ENCODE results near the gene FSIP1. TPM values are rescaled to one million over a fixed set of nuclear protein-coding genes. Genes with fewer than 3 reads are reported as not detected.

The FSIP1 gene
- total RNA-seq, 1 experiment from 2014 or later: 0.61 TPM

DNA sequence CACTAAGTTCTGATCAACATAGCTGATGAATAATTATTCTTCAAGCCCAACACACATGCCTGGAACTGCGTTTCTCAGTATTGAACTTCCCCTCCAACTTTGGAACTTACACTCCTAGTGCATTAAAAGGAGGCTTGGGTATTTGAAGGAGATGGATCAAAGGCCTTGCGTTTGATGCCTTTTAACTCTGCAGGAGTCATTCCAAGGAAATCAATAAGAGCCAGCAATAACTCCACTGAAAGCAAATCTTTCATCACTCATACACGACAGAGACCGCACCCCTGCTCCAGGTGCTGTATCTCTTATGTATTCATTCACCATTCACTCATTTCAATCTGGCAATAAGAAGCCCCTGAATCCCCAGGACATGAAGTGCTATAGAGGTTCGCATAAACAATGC is 14.0 kb upstream of the FSIP1 start:
- H3K9me3 Mint-ChIP-seq: no peaks in the 10 kb centered on the region
- H3K36me3 Mint-ChIP-seq: peaks cover 24% of the 10 kb centered on the region
- no peak overlapping the region for H3K27ac Mint-ChIP-seq
- TF ChIP-seq, protein P1, sequence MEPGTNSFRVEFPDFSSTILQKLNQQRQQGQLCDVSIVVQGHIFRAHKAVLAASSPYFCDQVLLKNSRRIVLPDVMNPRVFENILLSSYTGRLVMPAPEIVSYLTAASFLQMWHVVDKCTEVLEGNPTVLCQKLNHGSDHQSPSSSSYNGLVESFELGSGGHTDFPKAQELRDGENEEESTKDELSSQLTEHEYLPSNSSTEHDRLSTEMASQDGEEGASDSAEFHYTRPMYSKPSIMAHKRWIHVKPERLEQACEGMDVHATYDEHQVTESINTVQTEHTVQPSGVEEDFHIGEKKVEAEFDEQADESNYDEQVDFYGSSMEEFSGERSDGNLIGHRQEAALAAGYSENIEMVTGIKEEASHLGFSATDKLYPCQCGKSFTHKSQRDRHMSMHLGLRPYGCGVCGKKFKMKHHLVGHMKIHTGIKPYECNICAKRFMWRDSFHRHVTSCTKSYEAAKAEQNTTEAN (CRISPR knock-in tag; IDR thresholded peaks at IDR 0.05): no peak
- TF ChIP-seq, protein P2, sequence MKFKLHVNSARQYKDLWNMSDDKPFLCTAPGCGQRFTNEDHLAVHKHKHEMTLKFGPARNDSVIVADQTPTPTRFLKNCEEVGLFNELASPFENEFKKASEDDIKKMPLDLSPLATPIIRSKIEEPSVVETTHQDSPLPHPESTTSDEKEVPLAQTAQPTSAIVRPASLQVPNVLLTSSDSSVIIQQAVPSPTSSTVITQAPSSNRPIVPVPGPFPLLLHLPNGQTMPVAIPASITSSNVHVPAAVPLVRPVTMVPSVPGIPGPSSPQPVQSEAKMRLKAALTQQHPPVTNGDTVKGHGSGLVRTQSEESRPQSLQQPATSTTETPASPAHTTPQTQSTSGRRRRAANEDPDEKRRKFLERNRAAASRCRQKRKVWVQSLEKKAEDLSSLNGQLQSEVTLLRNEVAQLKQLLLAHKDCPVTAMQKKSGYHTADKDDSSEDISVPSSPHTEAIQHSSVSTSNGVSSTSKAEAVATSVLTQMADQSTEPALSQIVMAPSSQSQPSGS (CRISPR knock-in tag; IDR thresholded peaks at IDR 0.05; ENCODE audit: borderline replicate concordance, low read depth): no peak
- TF ChIP-seq, protein P3, sequence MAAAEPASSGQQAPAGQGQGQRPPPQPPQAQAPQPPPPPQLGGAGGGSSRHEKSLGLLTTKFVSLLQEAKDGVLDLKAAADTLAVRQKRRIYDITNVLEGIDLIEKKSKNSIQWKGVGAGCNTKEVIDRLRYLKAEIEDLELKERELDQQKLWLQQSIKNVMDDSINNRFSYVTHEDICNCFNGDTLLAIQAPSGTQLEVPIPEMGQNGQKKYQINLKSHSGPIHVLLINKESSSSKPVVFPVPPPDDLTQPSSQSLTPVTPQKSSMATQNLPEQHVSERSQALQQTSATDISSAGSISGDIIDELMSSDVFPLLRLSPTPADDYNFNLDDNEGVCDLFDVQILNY (CRISPR knock-in tag; IDR thresholded peaks at IDR 0.05): no peak
- TF ChIP-seq CREB1 (CRISPR knock-in tag; IDR thresholded peaks at IDR 0.05) (no peak), FOXK1 (CRISPR knock-in tag; IDR thresholded peaks at IDR 0.05) (no peak), TEAD4 (CRISPR knock-in tag; IDR thresholded peaks at IDR 0.05) (no peak)
- DNase-seq (ENCODE audit: low spot score) (no peak), ATAC-seq (no peak)
- H3K27me3 Mint-ChIP-seq (ENCODE audit: low read depth): no peaks in the 10 kb centered on the region
- peaks cover 27% of the 10 kb centered on the region for H3K4me1 Mint-ChIP-seq
- CTCF ChIA-PET: interaction anchor here (2.9 kb wide), 1 partner anchor 9 kb away, joined by 12 read pairs; no protein-coding TSS in a partner anchor
- H3K4me3 Mint-ChIP-seq: no peak overlapping the region
- POLR2A ChIA-PET: no interaction called here

- H3K4me1 Mint-ChIP-seq: peaks cover 27% of the 10 kb centered on the region
- no peaks in the 10 kb centered on the region for H3K27me3 Mint-ChIP-seq (ENCODE audit: low read depth)
- POLR2A ChIA-PET: no interaction called here
- no peak for TF ChIP-seq ZNF281 (CRISPR knock-in tag; IDR thresholded peaks at IDR 0.05)
- TF ChIP-seq ZNF423 (CRISPR knock-in tag; IDR thresholded peaks at IDR 0.05): no peak
- TF ChIP-seq NFE2L1 (CRISPR knock-in tag; IDR thresholded peaks at IDR 0.05): no peak
- TF ChIP-seq FOXP1 (CRISPR knock-in tag; IDR thresholded peaks at IDR 0.05; ENCODE audit: borderline replicate concordance): no peak
- no peak for TF ChIP-seq CBFB (CRISPR knock-in tag; IDR thresholded peaks at IDR 0.05; ENCODE audit: low read depth)
- TF ChIP-seq, protein P1 (CRISPR knock-in tag; IDR thresholded peaks at IDR 0.05): no peak
- TF ChIP-seq MYBL2 (CRISPR knock-in tag; IDR thresholded peaks at IDR 0.05): no peak
- TF ChIP-seq MXD4 (CRISPR knock-in tag; IDR thresholded peaks at IDR 0.05; ENCODE audit: borderline replicate concordance): no peak
- TF ChIP-seq ATF1 (CRISPR knock-in tag; IDR thresholded peaks at IDR 0.05): no peak
- TF ChIP-seq ARID4B (CRISPR knock-in tag; IDR thresholded peaks at IDR 0.05; ENCODE audit: borderline replicate concordance): no peak
- no peak for TF ChIP-seq ELF4 (CRISPR knock-in tag; IDR thresholded peaks at IDR 0.05; ENCODE audit: low read depth)
- DNase-seq (ENCODE audit: low spot score) (no peak), ATAC-seq (no peak)
- H3K36me3 Mint-ChIP-seq: peaks cover 12% of the 10 kb centered on the region
- no peaks in the 10 kb centered on the region for H3K9me3 Mint-ChIP-seq
- no peak overlapping the region for H3K27ac Mint-ChIP-seq
- CTCF ChIA-PET: no interaction called here
- no peak overlapping the region for H3K4me3 Mint-ChIP-seq
Measured at GRCh38 chr15:39795486-39795885, 12.8 kb upstream of the FSIP1 start.
